GM21825 (cell line): Measurements from ENCODE around the gene LSG1.
"Not testable (repeated sequence)": the region's sequence is repeated elsewhere in the genome, so short reads cannot be mapped to it uniquely, and the experiment has no call there.

Experiments
- ATAC-seq: cut with Tn5 transposase; IDR thresholded peaks from one replicate; pipeline ENCODE4 v1.9.1; 2021; ENCODE audit warnings: mild to moderate bottlenecking, moderate library complexity; ENCODE audit not compliant: unreplicated experiment

LSG1 gene

GRCh38 chr3:194619741-194620140 lies 52.2 kb downstream of the LSG1 start:
- ATAC-seq: no peak

GRCh38 chr3:194618858-194619608 lies 53.0 kb downstream of the LSG1 start:
- no peak for ATAC-seq

- no peak for ATAC-seq
Observed at GRCh38 chr3:194617827-194618226, 54.2 kb downstream of the LSG1 start.

GRCh38 chr3:194617143-194617671 lies 54.8 kb downstream of the LSG1 start:
- ATAC-seq: no peak

DNA sequence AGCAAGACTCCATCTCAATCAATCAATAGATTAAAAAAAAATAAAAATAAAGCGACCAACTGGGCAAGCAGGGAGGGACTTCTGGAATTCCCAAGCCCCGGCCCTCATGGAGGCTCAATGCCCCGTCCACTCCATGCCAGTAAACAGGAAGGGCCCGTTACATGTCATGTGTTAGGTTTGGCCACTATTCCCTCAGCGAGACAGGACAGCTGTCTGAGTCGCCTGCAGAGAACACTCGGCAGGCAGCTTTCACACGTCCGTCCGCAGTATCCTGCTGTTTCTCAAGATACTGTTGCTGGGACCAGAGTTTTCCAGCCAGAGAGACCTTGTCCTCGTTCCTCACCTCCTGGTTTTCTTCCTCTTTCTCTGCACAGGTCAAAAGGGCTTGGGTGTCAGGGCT lies 56.8 kb downstream of the LSG1 start:
- ATAC-seq: no peak

DNA sequence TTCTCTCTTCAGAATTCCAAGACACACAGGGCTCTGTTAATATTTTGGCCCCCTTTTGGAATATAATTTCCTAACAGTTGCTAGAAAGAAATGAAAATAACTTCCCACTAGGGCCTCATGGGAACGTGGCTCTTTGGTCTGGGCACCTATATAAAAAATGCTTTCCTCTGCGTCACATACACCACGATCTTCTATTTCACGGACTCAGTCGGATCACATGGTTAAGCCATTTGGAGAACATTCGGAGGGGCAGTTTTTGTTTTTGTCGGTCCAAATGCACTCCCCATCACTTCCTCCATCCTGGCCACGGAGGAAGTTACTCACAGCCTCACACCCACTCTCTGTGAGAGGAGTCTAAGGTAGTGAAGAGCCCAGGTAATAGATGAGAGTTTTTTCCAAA lies 59.8 kb downstream of the LSG1 start:
- ATAC-seq: no peak

GRCh38 chr3:194610689-194611088 lies 61.3 kb downstream of the LSG1 start:
- no peak for ATAC-seq

GRCh38 chr3:194609601-194610000 lies 62.4 kb downstream of the LSG1 start:
- ATAC-seq: no peak

DNA sequence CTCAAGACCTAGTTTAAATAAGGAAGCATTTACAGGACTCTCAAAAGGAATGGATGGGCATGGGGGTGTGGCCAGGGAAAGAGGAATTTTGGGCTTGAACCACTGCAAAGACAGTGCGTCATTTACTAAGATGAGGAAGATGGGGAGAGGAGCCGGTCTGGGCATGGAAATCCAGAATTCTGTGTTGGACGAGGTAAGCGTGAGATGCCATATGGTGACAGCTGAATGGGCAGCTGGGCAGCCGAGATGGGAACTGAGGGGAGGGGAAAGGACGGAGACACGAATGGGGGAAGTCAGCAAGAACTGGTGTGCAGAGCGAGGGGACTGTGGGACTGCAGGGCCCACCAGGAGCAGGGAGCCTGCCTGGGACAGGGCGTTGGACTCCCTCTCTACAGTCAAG lies 63.0 kb downstream of the LSG1 start:
- no peak for ATAC-seq

- no peak for ATAC-seq
Observed at GRCh38 chr3:194607592-194608389, 64.2 kb downstream of the LSG1 start.

GRCh38 chr3:194606941-194607340 lies 65.0 kb downstream of the LSG1 start:
- no peak for ATAC-seq

DNA sequence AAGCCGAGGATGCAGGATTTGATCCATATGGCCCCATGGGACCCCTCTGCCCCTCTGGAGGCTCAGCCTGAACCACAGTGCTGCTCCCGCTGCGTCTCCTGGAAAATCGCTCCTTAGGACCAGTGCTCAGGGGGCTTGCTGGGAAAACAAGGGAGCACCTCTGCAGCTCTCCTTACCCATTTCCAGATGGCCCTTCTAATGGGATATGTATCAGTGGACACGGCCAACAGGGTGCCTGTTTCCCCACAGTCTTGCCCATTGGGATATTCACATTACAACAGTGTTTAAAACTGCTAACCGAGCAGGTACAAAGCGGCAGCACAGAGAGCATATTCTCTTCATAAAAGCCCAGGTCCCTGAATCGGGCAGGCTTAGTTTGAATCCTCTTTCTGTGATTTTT lies 65.8 kb downstream of the LSG1 start:
- no peak for ATAC-seq

- ATAC-seq: not testable (repeated sequence)
Observed at GRCh38 chr3:194605314-194605713, 66.7 kb downstream of the LSG1 start.

DNA sequence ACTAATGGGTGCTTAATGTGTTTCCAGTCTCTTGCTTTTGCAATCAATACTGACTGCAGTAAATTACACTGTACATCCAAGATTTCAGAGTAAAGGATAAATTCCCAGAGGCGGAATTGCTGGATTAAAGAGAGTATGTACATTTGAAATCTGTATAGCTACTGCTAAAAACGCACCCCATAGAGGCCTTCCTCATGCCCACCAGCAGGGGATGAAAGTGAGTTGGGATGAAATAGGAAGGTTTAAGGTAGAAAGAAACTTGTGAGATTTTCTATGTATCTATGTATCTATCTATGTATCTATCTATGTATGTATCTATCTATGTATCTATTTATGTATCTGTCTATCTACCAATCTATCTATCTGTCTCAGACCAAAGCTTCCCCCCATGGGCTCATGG lies 67.2 kb downstream of the LSG1 start:
- ATAC-seq: no peak

DNA sequence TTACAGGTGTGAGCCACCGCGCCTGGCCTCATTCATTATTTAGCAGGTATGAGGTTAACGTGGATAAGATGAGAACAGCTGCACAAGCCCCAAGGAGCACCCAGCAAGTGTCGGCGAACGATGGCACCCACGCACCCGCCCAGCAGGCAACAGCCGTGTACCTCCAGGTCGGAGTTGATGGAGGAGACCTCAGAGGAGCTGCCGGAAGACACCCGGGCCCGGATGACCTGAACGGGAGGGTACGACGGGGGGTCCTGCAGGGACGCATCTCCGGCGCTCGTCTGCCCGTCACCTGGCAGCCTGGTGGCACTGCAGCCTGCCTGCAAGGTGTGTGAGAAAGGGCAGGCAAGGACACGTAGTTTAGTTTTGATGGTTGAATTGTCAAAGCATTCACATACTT lies 67.9 kb downstream of the LSG1 start:
- ATAC-seq: no peak

DNA sequence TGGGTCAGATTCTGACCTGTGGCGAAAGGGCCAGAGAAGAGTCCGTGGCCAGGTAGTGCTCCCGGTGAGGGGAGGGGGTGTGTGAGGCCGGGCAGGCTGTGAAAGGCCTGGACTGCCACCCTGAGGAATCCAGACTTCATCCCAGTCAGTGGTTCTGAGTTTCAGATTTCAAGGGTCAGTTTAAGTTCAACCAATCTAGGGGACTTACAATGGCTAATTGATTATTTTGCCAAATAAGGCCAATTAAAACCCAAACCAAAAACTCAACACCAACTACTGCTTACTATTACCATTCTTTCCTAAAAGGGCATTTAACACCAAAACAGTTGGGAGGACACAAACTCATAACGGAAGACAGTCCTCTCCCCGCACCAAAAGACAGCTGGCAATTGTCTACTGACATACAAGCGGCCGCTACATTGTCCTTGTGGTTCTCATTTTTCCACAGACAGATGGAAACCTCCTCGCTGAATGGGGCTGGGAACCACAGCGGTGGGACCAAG lies 69.3 kb downstream of the LSG1 start:
- ATAC-seq: no peak

DNA sequence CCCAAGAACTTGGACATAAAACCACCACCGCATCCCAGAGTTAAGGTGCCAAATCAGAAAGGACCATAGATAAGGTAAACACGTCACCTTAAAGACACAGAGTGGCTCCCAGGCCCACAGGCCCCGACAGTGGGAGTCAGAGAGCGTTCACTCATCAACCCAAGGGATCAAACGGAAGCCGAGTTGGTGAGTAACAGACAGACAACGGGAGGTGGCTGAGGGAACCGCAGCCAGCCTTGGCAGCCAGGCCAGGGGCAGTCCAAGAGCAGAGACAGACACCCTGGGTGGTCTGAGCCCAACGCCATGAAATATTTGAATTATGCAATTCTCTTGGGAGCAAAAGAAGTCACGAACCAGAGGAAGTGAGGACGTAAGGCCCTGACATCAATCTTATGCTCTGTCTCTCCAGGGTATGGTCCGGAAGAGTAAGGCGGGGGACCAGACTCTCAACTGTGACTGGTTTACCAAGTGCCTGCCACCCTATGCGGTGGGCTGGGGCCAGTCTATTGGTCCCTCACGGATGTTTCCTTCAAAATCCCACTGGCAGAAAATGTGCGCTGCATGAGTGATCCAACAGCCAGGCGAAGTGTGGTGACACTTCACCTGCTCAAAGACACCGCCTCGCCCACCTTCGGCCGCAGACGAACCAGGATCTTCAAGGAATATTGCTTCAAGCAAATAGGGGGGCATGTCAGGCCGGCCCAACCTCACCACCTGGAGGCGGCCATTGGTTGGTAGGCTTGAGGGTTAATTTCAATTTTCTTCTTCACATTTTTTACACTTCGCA lies 73.0 kb downstream of the LSG1 start:
- ATAC-seq: no peak

- no peak for ATAC-seq
Observed at GRCh38 chr3:194596906-194597305, 75.1 kb downstream of the LSG1 start.

GRCh38 chr3:194592798-194593752 lies 78.9 kb downstream of the LSG1 start:
- ATAC-seq: no peak
